ENCODE measurements around the gene LDAF1.

- TF ChIP-seq CTCF (IDR thresholded peaks at IDR 0.05; ENCODE audit: insufficient read depth, low read length) (no peak), POLR2AphosphoS5 (IDR thresholded peaks at IDR 0.05; ENCODE audit: low read depth) (no peak), REST (IDR thresholded peaks at IDR 0.05; ENCODE audit: insufficient replicate concordance, low read depth) (no peak)
Measured at GRCh38 chr16:21145738-21146137, 12.7 kb upstream of the LDAF1 start.
